WTC11 (cell line): ENCODE measurements around the gene DCAF15. TPM values are rescaled to one million over a fixed set of nuclear protein-coding genes. Genes with fewer than 3 reads are reported as not detected.

Experiments
- ATAC-seq: fragments of 200-7000 bp; cut with Tn5 transposase; 2 replicates; pipeline ENCODE4 v1.10.0; 2021; ENCODE audit warnings: mild to moderate bottlenecking, moderate library complexity
- CTCF ChIA-PET: fragments of 300-600 bp; sonication (Branson Sonifier 250); formaldehyde crosslinking; loops from one replicate; lab custom pipeline; 2021; ENCODE audit warnings: antibody characterized with exemption; lab: Charles Lee
- POLR2A ChIA-PET: fragments of 350-600 bp; sonication (Branson Sonifier 250); formaldehyde crosslinking; loops from one replicate; lab custom pipeline; 2021; ENCODE audit warnings: antibody characterized with exemption; lab: Charles Lee
- DNase-seq: peaks from one replicate; pipeline ENCODE4 v3.0.0; 2021; ENCODE audit warnings: low spot score
- H3K27ac Mint-ChIP-seq: 2 replicates; pipeline ENCODE4 v1.8.0; 2021; ENCODE audit warnings: mixed read lengths
- H3K27me3 Mint-ChIP-seq: 2 replicates; pipeline ENCODE4 v1.8.0; 2021; ENCODE audit warnings: low read depth, mild to moderate bottlenecking, moderate library complexity, mixed read lengths
- H3K36me3 Mint-ChIP-seq: 2 replicates; pipeline ENCODE4 v1.8.0; 2021; ENCODE audit warnings: mixed read lengths
- H3K4me1 Mint-ChIP-seq: 2 replicates; pipeline ENCODE4 v1.8.0; 2022; ENCODE audit warnings: mixed read lengths
- H3K4me3 Mint-ChIP-seq: 2 replicates; pipeline ENCODE4 v1.8.0; 2021; ENCODE audit warnings: mild to moderate bottlenecking, moderate library complexity, mixed read lengths
- H3K9me3 Mint-ChIP-seq: 2 replicates; pipeline ENCODE4 v1.8.0; 2021; ENCODE audit warnings: mixed read lengths
- ATF1 ChIP-seq: sonication (generic); formaldehyde crosslinking; IDR thresholded peaks from 2 replicates; pipeline ENCODE4 v1.8.1; 2023; ENCODE audit warnings: mild to moderate bottlenecking, moderate library complexity, missing genetic modification reagents
- ATF6 ChIP-seq: sonication (generic); formaldehyde crosslinking; IDR thresholded peaks from 2 replicates; pipeline ENCODE4 v1.8.1; 2023; ENCODE audit warnings: mild to moderate bottlenecking, missing genetic modification reagents
- CBFB ChIP-seq: sonication (generic); formaldehyde crosslinking; IDR thresholded peaks from 2 replicates; pipeline ENCODE4 v1.8.1; 2022; ENCODE audit warnings: mild to moderate bottlenecking, low read depth, missing genetic modification reagents
- ESRRA ChIP-seq: sonication (generic); formaldehyde crosslinking; IDR thresholded peaks from 2 replicates; pipeline ENCODE4 v1.8.1; 2022; ENCODE audit warnings: mild to moderate bottlenecking, missing genetic modification reagents, borderline replicate concordance
- FOXK1 ChIP-seq: sonication (generic); formaldehyde crosslinking; IDR thresholded peaks from 2 replicates; pipeline ENCODE4 v1.8.0; 2022; ENCODE audit warnings: mild to moderate bottlenecking, moderate library complexity, missing genetic modification reagents
- GABPB1 ChIP-seq: sonication (generic); formaldehyde crosslinking; IDR thresholded peaks from 2 replicates; pipeline ENCODE4 v1.8.1; 2023; ENCODE audit warnings: mild to moderate bottlenecking, missing genetic modification reagents
- GTF2I ChIP-seq: fragments of 250-450 bp; sonication (Bioruptor Pico); conservative IDR thresholded peaks from 2 replicates; pipeline ENCODE4 v1.4.0; 2021; ENCODE audit warnings: mild to moderate bottlenecking
- HMGXB4 ChIP-seq: sonication (generic); formaldehyde crosslinking; IDR thresholded peaks from 2 replicates; pipeline ENCODE4 v1.8.1; 2023; ENCODE audit warnings: mild to moderate bottlenecking, moderate library complexity, missing genetic modification reagents
- IRF1 ChIP-seq: sonication (generic); formaldehyde crosslinking; IDR thresholded peaks from 2 replicates; pipeline ENCODE4 v1.8.0; 2023; ENCODE audit warnings: missing genetic modification reagents
- JAZF1 ChIP-seq: fragments of 250-450 bp; sonication (Bioruptor Pico); IDR thresholded peaks from 2 replicates; pipeline ENCODE4 v1.9.0; 2021; ENCODE audit warnings: moderate library complexity, mild to moderate bottlenecking, inconsistent platforms
- MAX ChIP-seq: sonication (generic); formaldehyde crosslinking; IDR thresholded peaks from 2 replicates; pipeline ENCODE4 v1.8.0; 2022; ENCODE audit warnings: mild to moderate bottlenecking, missing genetic modification reagents
- NFE2L1 ChIP-seq: sonication (generic); formaldehyde crosslinking; IDR thresholded peaks from 2 replicates; pipeline ENCODE4 v1.8.1; 2023; ENCODE audit warnings: missing genetic modification reagents
- SMAD3 ChIP-seq: sonication (generic); formaldehyde crosslinking; IDR thresholded peaks from 2 replicates; pipeline ENCODE4 v1.8.0; 2022; ENCODE audit warnings: missing genetic modification reagents, mild to moderate bottlenecking, borderline replicate concordance
- SMAD4 ChIP-seq: sonication (generic); formaldehyde crosslinking; IDR thresholded peaks from 2 replicates; pipeline ENCODE4 v1.8.0; 2022; ENCODE audit warnings: mild to moderate bottlenecking, missing genetic modification reagents
- USF2 ChIP-seq: sonication (generic); formaldehyde crosslinking; IDR thresholded peaks from 2 replicates; pipeline ENCODE4 v1.8.1; 2023; ENCODE audit warnings: mild to moderate bottlenecking, missing genetic modification reagents, moderate library complexity
- ZBTB21 ChIP-seq: sonication (generic); formaldehyde crosslinking; IDR thresholded peaks from 2 replicates; pipeline ENCODE4 v1.8.1; 2023; ENCODE audit warnings: mild to moderate bottlenecking, missing genetic modification reagents, borderline replicate concordance
- ZNF281 ChIP-seq: sonication (generic); formaldehyde crosslinking; IDR thresholded peaks from 2 replicates; pipeline ENCODE4 v1.8.0; 2023; ENCODE audit warnings: mild to moderate bottlenecking, missing genetic modification reagents
- ZNF396 ChIP-seq: fragments of 250-450 bp; sonication (Bioruptor Pico); IDR thresholded peaks from 2 replicates; pipeline ENCODE4 v1.8.0; 2021; ENCODE audit warnings: mild to moderate bottlenecking, moderate library complexity, borderline replicate concordance
- ZNF671 ChIP-seq: fragments of 250-450 bp; sonication (Bioruptor Pico); IDR thresholded peaks from 2 replicates; pipeline ENCODE4 v1.8.0; 2021; ENCODE audit warnings: mild to moderate bottlenecking
- total RNA-seq: library from RNA; stranded (reverse); gene quantifications from 3 replicates; pipeline ENCODE4 v1.2.3, GENCODE V29; 2021

Gene DCAF15
- total RNA-seq, 1 experiment from 2014 or later: 82.9 TPM

- H3K4me1 Mint-ChIP-seq: peaks cover 52% of the 10 kb centered on the region
- no peak for TF ChIP-seq ESRRA (CRISPR knock-in tag)
- no peak for TF ChIP-seq ZBTB21 (CRISPR knock-in tag)
- no peak for TF ChIP-seq ZNF671
- TF ChIP-seq ATF1: no peak
- no peak for TF ChIP-seq ATF6 (CRISPR knock-in tag)
- TF ChIP-seq CBFB: no peak
- no peak for TF ChIP-seq SMAD3
- no peak for TF ChIP-seq FOXK1
- TF ChIP-seq JAZF1 (CRISPR knock-in tag): no peak
- TF ChIP-seq MAX: no peak
- no peak for TF ChIP-seq HMGXB4 (CRISPR knock-in tag)
- no peak for TF ChIP-seq GTF2I
- TF ChIP-seq USF2: no peak
- TF ChIP-seq GABPB1 (CRISPR knock-in tag): no peak
- no peak for TF ChIP-seq ZNF396
- TF ChIP-seq SMAD4: no peak
- TF ChIP-seq, all 79 proteins: peak for 0
- ChIA-PET CTCF (interaction anchor here (1.1 to 3.4 kb wide), 6 partner anchors 11 to 70 kb away, joined by 4 to 22 read pairs (median 12); partner anchors contain the start of gene IL27RA), POLR2A (interaction anchor here (1.4 to 1.6 kb wide), 2 partner anchors 11 to 27 kb away, joined by 5 to 7 read pairs; no protein-coding TSS in a partner anchor)
- Mint-ChIP-seq H3K9me3 (no peaks in the 10 kb centered on the region), H3K27ac (peak overlapping the region; percentile 73; the same call in 1 of the 2 replicates), H3K4me3 (no peak overlapping the region), H3K27me3 (no peaks in the 10 kb centered on the region), H3K36me3 (peaks cover 8% of the 10 kb centered on the region)
- no peak for DNase-seq
- ATAC-seq: peak; percentile 2; the same call in 1 of the 2 replicates
Observed at GRCh38 chr19:13989487-13989886, 37.2 kb downstream of the DCAF15 start.

GRCh38 chr19:13990085-13990484 lies 37.8 kb downstream of the DCAF15 start:
- no peak for ATAC-seq
- Mint-ChIP-seq H3K36me3 (peaks cover 8% of the 10 kb centered on the region), H3K27me3 (no peaks in the 10 kb centered on the region), H3K4me3 (no peak overlapping the region)
- TF ChIP-seq IRF1 (CRISPR knock-in tag) (no peak), ZNF281 (CRISPR knock-in tag) (no peak), NFE2L1 (CRISPR knock-in tag) (no peak)
- TF ChIP-seq, all 79 proteins: peak for 0
- DNase-seq: no peak
- Mint-ChIP-seq H3K4me1 (peaks cover 47% of the 10 kb centered on the region), H3K9me3 (no peaks in the 10 kb centered on the region), H3K27ac (peak overlapping the region; percentile 73)
- ChIA-PET POLR2A (interaction anchor here (1.6 kb wide), 1 partner anchor 12 kb away, joined by 7 read pairs; no protein-coding TSS in a partner anchor), CTCF (interaction anchor here (1.1 to 3.4 kb wide), 4 partner anchors 11 to 69 kb away, joined by 5 to 22 read pairs (median 13); no protein-coding TSS in a partner anchor)
